Cardiac muscle cell (in vitro differentiated cells and primary cell): ENCODE measurements around the gene FGD6. TPM values are rescaled to one million over a fixed set of nuclear protein-coding genes. Genes with fewer than 3 reads are reported as not detected.

Experiments used
- DNase-seq, 2 donors: peaks; one replicate each; pipeline versions ENCODE4 v3.0.0 to v3.0.0-alpha.2; 2010 to 2017; ENCODE audit warnings: low read depth in 1 of 2, low spot score in 1 of 2
- H3K27ac ChIP-seq: fragments of 200-600 bp; sonication (generic); 2 replicates; pipeline ENCODE4 v1.5.1; 2016
- H3K27me3 ChIP-seq: fragments of 200-600 bp; sonication (generic); 2 replicates; pipeline ENCODE4 v1.6.0; 2016; ENCODE audit warnings: control low read depth
- H3K36me3 ChIP-seq: fragments of 200-600 bp; sonication (generic); 2 replicates; pipeline ENCODE4 v1.5.1; 2016; ENCODE audit warnings: control low read depth
- H3K4me1 ChIP-seq: fragments of 200-600 bp; sonication (generic); 2 replicates; pipeline ENCODE4 v1.8.1; 2017; ENCODE audit warnings: low read depth, mild to moderate bottlenecking, mixed run types
- H3K4me3 ChIP-seq: fragments of 200-600 bp; sonication (generic); 2 replicates; pipeline ENCODE4 v1.5.1; 2016; ENCODE audit warnings: mild to moderate bottlenecking
- H3K9me3 ChIP-seq: fragments of 200-600 bp; sonication (generic); 2 replicates; pipeline ENCODE4 v1.5.1; 2017; ENCODE audit warnings: low read depth, mild to moderate bottlenecking, control low read depth
- CTCF ChIP-seq: IDR thresholded peaks from 2 replicates; pipeline ENCODE4 v1.5.1; 2012; ENCODE audit warnings: low read depth, mild to moderate bottlenecking, low read length
- polyA plus RNA-seq: library from polyadenylated mRNA; unstranded; fragments of >200 nt; fragmentation: Nextera tagmentation; extraction: Ambion mirVana; gene quantifications from 2 replicates; pipeline ENCODE4 v1.2.1, GENCODE V29; 2016
- total RNA-seq: library from RNA; depleted of rRNA; stranded (reverse); fragments of >200 nt; gene quantifications from 2 replicates; pipeline ENCODE4 v1.2.3, GENCODE V29; 2016

The FGD6 gene
- total and polyA plus RNA-seq, 2 experiments from 2014 or later: 10.7 to 19.4 TPM

GRCh38 chr12:95083938-95084337, 133.3 kb downstream of the FGD6 start:
- H3K4me3 ChIP-seq: no peak overlapping the region
- H3K27me3 ChIP-seq: no peaks in the 10 kb centered on the region
- peaks cover 20% of the 10 kb centered on the region for H3K36me3 ChIP-seq
- H3K27ac ChIP-seq: peak overlapping the region; percentile 80
- H3K9me3 ChIP-seq: no peaks in the 10 kb centered on the region
- peaks cover 10% of the 10 kb centered on the region for H3K4me1 ChIP-seq
- no peak for TF ChIP-seq CTCF
- DNase-seq: peak; percentile 40 to 93

GRCh38 chr12:95083471-95083870, 133.8 kb downstream of the FGD6 start:
- Histone ChIP-seq H3K27me3 (no peaks in the 10 kb centered on the region), H3K4me3 (no peak overlapping the region), H3K27ac (peak overlapping the region; percentile 80), H3K9me3 (no peaks in the 10 kb centered on the region), H3K4me1 (peaks cover 10% of the 10 kb centered on the region), H3K36me3 (peaks cover 15% of the 10 kb centered on the region)
- TF ChIP-seq CTCF: no peak
- peak in 1 of 2 donors; percentile 55 for DNase-seq

GRCh38 chr12:95077341-95077740, 139.9 kb downstream of the FGD6 start:
- peaks cover 6% of the 10 kb centered on the region for H3K36me3 ChIP-seq
- H3K9me3 ChIP-seq: no peaks in the 10 kb centered on the region
- H3K27me3 ChIP-seq: no peaks in the 10 kb centered on the region
- DNase-seq: peak in 1 of 2 donors; percentile 75
- TF ChIP-seq CTCF: no peak
- no peaks in the 10 kb centered on the region for H3K4me1 ChIP-seq
- no peak overlapping the region for H3K4me3 ChIP-seq
- H3K27ac ChIP-seq: no peak overlapping the region

GRCh38 chr12:95074766-95075165, 142.5 kb downstream of the FGD6 start:
- no peaks in the 10 kb centered on the region for H3K36me3 ChIP-seq
- TF ChIP-seq CTCF: no peak
- H3K27ac ChIP-seq: no peak overlapping the region
- no peaks in the 10 kb centered on the region for H3K4me1 ChIP-seq
- peak in 1 of 2 donors; percentile 80 for DNase-seq
- no peaks in the 10 kb centered on the region for H3K27me3 ChIP-seq
- H3K4me3 ChIP-seq: no peak overlapping the region
- no peaks in the 10 kb centered on the region for H3K9me3 ChIP-seq

- no peak overlapping the region for H3K27ac ChIP-seq
- no peaks in the 10 kb centered on the region for H3K27me3 ChIP-seq
- no peaks in the 10 kb centered on the region for H3K4me1 ChIP-seq
- no peaks in the 10 kb centered on the region for H3K36me3 ChIP-seq
- peak; percentile 78 for TF ChIP-seq CTCF
- peak overlapping the region; percentile 77 for H3K4me3 ChIP-seq
- no peaks in the 10 kb centered on the region for H3K9me3 ChIP-seq
- DNase-seq: no peak
These were observed 143.4 kb downstream of the FGD6 start for GRCh38 chr12:95073698-95074520.
